HepG2 (cell line): Measurements from ENCODE around the gene SLC5A10. TPM values are rescaled to one million over a fixed set of nuclear protein-coding genes. Genes with fewer than 3 reads are reported as not detected.

Experiments
- ATAC-seq: fragments of 200-7000 bp; cut with Tn5 transposase; 3 replicates; pipeline ENCODE4 v1.9.1; 2020; ENCODE audit warnings: mild to moderate bottlenecking, moderate library complexity
- BruUV-seq: library from RNA; stranded (reverse); fragments of 400-500 nt; replicated peaks from 2 replicates; lab custom pipeline; 2021; lab: Mats Ljungman, UMichigan
- CTCF ChIA-PET: fragments of 300-600 bp; formaldehyde crosslinking; extraction: SDS; loops from one replicate; lab custom pipeline; 2021; ENCODE audit warnings: low total read pairs, inconsistent platforms, low intra/inter-chr PET ratio; lab: Yijun Ruan, JAX
- POLR2A ChIA-PET: fragments of 350-600 bp; sonication (Branson Sonifier 250); formaldehyde crosslinking; loops from one replicate; lab custom pipeline; 2020; ENCODE audit warnings: antibody characterized with exemption, inconsistent platforms; lab: Yijun Ruan, JAX
- DNase-seq: peaks from one replicate; pipeline ENCODE4 v3.0.0-alpha.2; 2015; ENCODE audit warnings: low spot score
- FAIRE-seq: peaks from 3 replicates; lab custom pipeline; 2011; peaks lifted over from hg19 to GRCh38; lab: Jason Lieb, UNC
- H2AFZ ChIP-seq: one replicate; pipeline ENCODE4 v1.6.1; 2011; ENCODE audit warnings: low read length, inconsistent platforms
- H3K27ac ChIP-seq: fragments of 300-600 bp; 3 replicates; pipeline ENCODE4 v1.8.0; 2011; ENCODE audit warnings: mixed run types, mild to moderate bottlenecking, mixed read lengths, low read length, inconsistent platforms; ENCODE audit not compliant: insufficient read depth; ENCODE audit errors: extremely low read length
- H3K27me3 ChIP-seq, 2 experiments: fragments of 200-600 bp in 1 of 2; 2 replicates in 1 of 2; 3 replicates in 1 of 2; pipeline versions ENCODE4 v1.6.0 to v1.8.0; 2011; ENCODE audit warnings: low read length in 2 of 2, mild to moderate bottlenecking in 2 of 2, moderate library complexity in 2 of 2, inconsistent platforms in 1 of 2; ENCODE audit not compliant: insufficient read depth in 2 of 2, control insufficient read depth in 1 of 2
- H3K36me3 ChIP-seq, 2 experiments: fragments of 200-600 bp in 1 of 2; replicated peaks in 1 of 2; 2 replicates in 1 of 2; 3 replicates in 1 of 2; pipeline versions ENCODE4 v1.5.1 to v1.8.0; 2011; ENCODE audit warnings: low read length in 2 of 2, inconsistent platforms in 1 of 2; ENCODE audit not compliant: insufficient read depth in 2 of 2, control insufficient read depth in 1 of 2
- H3K4me1 ChIP-seq: 2 replicates; pipeline ENCODE4 v1.5.1; 2012; ENCODE audit warnings: low read length, inconsistent platforms; ENCODE audit not compliant: insufficient read depth
- H3K4me2 ChIP-seq: 2 replicates; pipeline ENCODE4 v1.6.0; 2011; ENCODE audit warnings: low read depth, low read length, inconsistent platforms
- H3K4me3 ChIP-seq, 3 experiments: fragments of 200-600 bp in 1 of 3; sonication (generic), shearing (Covaris generic) in 1 of 3; replicated peaks in 1 of 3; 2 replicates each; pipeline ENCODE4 v1.5.1; 2011 to 2016; ENCODE audit warnings: low read length in 3 of 3, inconsistent platforms in 2 of 3, low read depth in 2 of 3, mild to moderate bottlenecking in 2 of 3, control low read depth in 1 of 3, mixed read lengths in 1 of 3; ENCODE audit not compliant: insufficient read depth in 1 of 3
- H3K79me2 ChIP-seq: one replicate; pipeline ENCODE4 v1.6.1; 2011; ENCODE audit warnings: low read length, inconsistent platforms; ENCODE audit not compliant: insufficient read depth
- H3K9ac ChIP-seq: 2 replicates; pipeline ENCODE4 v1.6.0; 2011; ENCODE audit warnings: mild to moderate bottlenecking, low read depth, low read length, inconsistent platforms; ENCODE audit not compliant: insufficient read depth
- H3K9me3 ChIP-seq: 2 replicates; pipeline ENCODE4 v1.5.1; 2012; ENCODE audit warnings: mild to moderate bottlenecking, low read length
- H4K20me1 ChIP-seq: 2 replicates; pipeline ENCODE4 v1.6.0; 2011; ENCODE audit warnings: inconsistent platforms, mild to moderate bottlenecking, low read length, moderate library complexity; ENCODE audit not compliant: insufficient read depth
- CENPT ChIP-seq: sonication (generic); formaldehyde crosslinking; IDR thresholded peaks from 2 replicates; pipeline ENCODE4 v1.8.0; 2022; ENCODE audit warnings: low read depth, mild to moderate bottlenecking, moderate library complexity, missing genetic modification reagents
- CENPX ChIP-seq: sonication (generic); formaldehyde crosslinking; IDR thresholded peaks from 2 replicates; pipeline ENCODE4 v1.9.0; 2021; ENCODE audit warnings: mild to moderate bottlenecking, missing genetic modification reagents, moderate library complexity
- NFIC ChIP-seq: IDR thresholded peaks from 2 replicates; pipeline ENCODE4 v1.6.1; 2012; ENCODE audit warnings: mild to moderate bottlenecking, low read length, inconsistent platforms
- POGZ ChIP-seq: sonication (generic); formaldehyde crosslinking; IDR thresholded peaks from 2 replicates; pipeline ENCODE4 v1.4.0; 2020; ENCODE audit warnings: mild to moderate bottlenecking, missing genetic modification reagents
- RARA ChIP-seq: IDR thresholded peaks from 2 replicates; pipeline ENCODE4 v1.6.1; 2016; ENCODE audit warnings: missing genetic modification reagents, missing compliant biosample characterization
- RBM39 ChIP-seq: fragments of 200-400 bp; formaldehyde crosslinking; IDR thresholded peaks from one replicate; pipeline ENCODE4 v1.6.1; 2018; ENCODE audit warnings: antibody characterized with exemption, mild to moderate bottlenecking, low read depth, low read length; ENCODE audit not compliant: poor library complexity, severe bottlenecking
- SAFB2 ChIP-seq: sonication (generic); formaldehyde crosslinking; IDR thresholded peaks from 2 replicates; pipeline ENCODE4 v1.5.1; 2020; ENCODE audit warnings: missing genetic modification reagents, low read depth, mild to moderate bottlenecking, borderline replicate concordance
- SSRP1 ChIP-seq: IDR thresholded peaks from 2 replicates; pipeline ENCODE4 v1.6.1; 2016; ENCODE audit warnings: control low read depth
- TEAD3 ChIP-seq: optimal IDR thresholded peaks from 2 replicates; pipeline ENCODE3; 2016; ENCODE audit warnings: borderline replicate concordance
- ZNF20 ChIP-seq: sonication (generic); formaldehyde crosslinking; IDR thresholded peaks from 2 replicates; pipeline ENCODE4 v1.4.0; 2020; ENCODE audit warnings: mild to moderate bottlenecking, moderate library complexity, missing genetic modification reagents
- ZNF367 ChIP-seq: sonication (generic); formaldehyde crosslinking; IDR thresholded peaks from 2 replicates; pipeline ENCODE4 v1.4.0; 2020; ENCODE audit warnings: missing genetic modification reagents, borderline replicate concordance
- ZNF460 ChIP-seq: sonication (generic); formaldehyde crosslinking; IDR thresholded peaks from 2 replicates; pipeline ENCODE4 v1.5.1; 2020; ENCODE audit warnings: missing genetic modification reagents, mild to moderate bottlenecking, borderline replicate concordance
- ZNF563 ChIP-seq: sonication (generic); formaldehyde crosslinking; IDR thresholded peaks from 2 replicates; pipeline ENCODE4 v1.8.0; 2022; ENCODE audit warnings: mild to moderate bottlenecking, moderate library complexity, missing genetic modification reagents
- WGBS: methylation state at CpG from one replicate; pipeline ENCODE4 v1.1.6; 2017; ENCODE audit warnings: low lambda C conversion rate; 5-methylcytosine and 5-hydroxymethylcytosine counted together
- in situ Hi-C: cut with HindIII; loops from 2 replicates; pipeline ENCODE4 v1.10.0; 2017; ENCODE audit warnings: low pct_unique_long_range_greater_than_20kb; ENCODE audit not compliant: extremely low pct_ligation_motif_present
- intact Hi-C: fragments of 100-400 bp; cut with micrococcal nuclease; formaldehyde crosslinking; loops from one replicate; pipeline ENCODE4 v1.10.0; 2022; ENCODE audit not compliant: unreplicated experiment
- polyA plus RNA-seq, 8 experiments: library from polyadenylated mRNA; depleted of rRNA in 3 of 8; stranded (reverse) in 7 of 8; unstranded in 1 of 8; fragments of >200 nt; fragmentation: Illumina TruSeq in 4 of 8; extraction: Trizol in 4 of 8; gene quantifications; 2 replicates each; pipeline versions ENCODE4 v1.2.1 to v1.2.3, GENCODE V29; 2011 to 2016; ENCODE audit warnings: low read depth in 4 of 8, missing spikeins in 1 of 8, mixed read lengths in 1 of 8; ENCODE audit not compliant: insufficient read depth in 1 of 8
- total RNA-seq, 5 experiments: library from RNA; depleted of rRNA; stranded (reverse); fragments of >200 nt; fragmentation: Illumina TruSeq; extraction: Trizol; gene quantifications; 2 replicates each; pipeline ENCODE4 v1.2.3, GENCODE V29; 2016; ENCODE audit warnings: low read depth in 1 of 5
- TF ChIP-seq, protein P1 (sequence below): sonication (generic); formaldehyde crosslinking; IDR thresholded peaks from 2 replicates; pipeline ENCODE4 v1.4.0; 2020; ENCODE audit warnings: missing genetic modification reagents
- TF ChIP-seq, protein P2 (sequence below): sonication (generic); formaldehyde crosslinking; IDR thresholded peaks from 2 replicates; pipeline ENCODE4 v1.4.0; 2020; ENCODE audit warnings: missing genetic modification reagents, borderline replicate concordance
- TF ChIP-seq, protein P3 (sequence below): sonication (generic); formaldehyde crosslinking; IDR thresholded peaks from 2 replicates; pipeline ENCODE4 v1.4.0; 2020; ENCODE audit warnings: mild to moderate bottlenecking, missing genetic modification reagents
- TF ChIP-seq, protein P4 (sequence below): sonication (generic); formaldehyde crosslinking; IDR thresholded peaks from 2 replicates; pipeline ENCODE4 v1.4.0; 2020; ENCODE audit warnings: missing genetic modification reagents; ENCODE audit errors: not compliant biosample characterization
- TF ChIP-seq, protein P5 (sequence below): sonication (generic); formaldehyde crosslinking; IDR thresholded peaks from 2 replicates; pipeline ENCODE4 v1.5.0; 2020; ENCODE audit warnings: missing genetic modification reagents, mild to moderate bottlenecking, borderline replicate concordance

SLC5A10 gene
- total and polyA plus RNA-seq, 2 of the 13 experiments (the other 11 are each of a cell fraction or from before 2014, with no cell fraction given), result 0.05 TPM; not detected in 1

DNA sequence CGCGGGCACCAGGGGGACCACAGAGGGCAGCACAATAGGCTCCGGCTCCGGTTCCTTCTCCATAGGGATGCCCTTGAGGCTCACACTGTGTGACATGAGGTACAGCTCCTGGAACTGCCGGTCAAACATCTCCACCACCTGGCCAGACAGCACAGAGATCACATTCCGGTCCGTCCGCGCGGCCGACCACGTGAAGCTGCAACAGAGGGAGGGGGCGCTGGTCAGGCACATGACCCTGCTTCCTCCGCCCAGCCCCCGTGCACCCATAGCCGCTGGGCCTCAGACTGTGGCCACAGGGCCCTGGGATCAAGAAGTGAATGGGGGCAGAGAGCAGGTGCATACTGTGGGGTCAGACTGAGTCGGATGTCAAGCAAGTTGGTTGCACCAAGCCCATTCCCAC lies 26.7 kb downstream of the SLC5A10 start:
- DNase-seq (no peak), FAIRE-seq (no peak), ATAC-seq (no peak)
- POLR2A ChIA-PET, result interaction anchor here (1.5 kb wide), 1 partner anchor 11 kb away, joined by 4 read pairs; no protein-coding TSS in a partner anchor
- CTCF ChIA-PET, result no interaction called here
- Histone ChIP-seq H3K4me1 (peaks cover 51% of the 10 kb centered on the region), H3K27ac (no peak overlapping the region), H3K4me2 (no peak overlapping the region), H4K20me1 (no peaks in the 10 kb centered on the region), H3K4me3 (no peak overlapping the region), H3K9me3 (no peaks in the 10 kb centered on the region), H3K9ac (no peak overlapping the region), H3K36me3 (peaks cover 28 to 64% of the 10 kb centered on the region in 2 experiments; a peak in 4 of 5 replicates), H3K79me2 (no peaks in the 10 kb centered on the region), H3K27me3 (no peaks in the 10 kb centered on the region), H2AFZ (no peak overlapping the region)
- in situ Hi-C loops, result no loop called here
- intact Hi-C loops, result no loop called here
- no TSS peak for BruUV-seq
- WGBS, result 75% methylated on average over 9 of the region's 17 CpGs
- TF ChIP-seq, protein P1, sequence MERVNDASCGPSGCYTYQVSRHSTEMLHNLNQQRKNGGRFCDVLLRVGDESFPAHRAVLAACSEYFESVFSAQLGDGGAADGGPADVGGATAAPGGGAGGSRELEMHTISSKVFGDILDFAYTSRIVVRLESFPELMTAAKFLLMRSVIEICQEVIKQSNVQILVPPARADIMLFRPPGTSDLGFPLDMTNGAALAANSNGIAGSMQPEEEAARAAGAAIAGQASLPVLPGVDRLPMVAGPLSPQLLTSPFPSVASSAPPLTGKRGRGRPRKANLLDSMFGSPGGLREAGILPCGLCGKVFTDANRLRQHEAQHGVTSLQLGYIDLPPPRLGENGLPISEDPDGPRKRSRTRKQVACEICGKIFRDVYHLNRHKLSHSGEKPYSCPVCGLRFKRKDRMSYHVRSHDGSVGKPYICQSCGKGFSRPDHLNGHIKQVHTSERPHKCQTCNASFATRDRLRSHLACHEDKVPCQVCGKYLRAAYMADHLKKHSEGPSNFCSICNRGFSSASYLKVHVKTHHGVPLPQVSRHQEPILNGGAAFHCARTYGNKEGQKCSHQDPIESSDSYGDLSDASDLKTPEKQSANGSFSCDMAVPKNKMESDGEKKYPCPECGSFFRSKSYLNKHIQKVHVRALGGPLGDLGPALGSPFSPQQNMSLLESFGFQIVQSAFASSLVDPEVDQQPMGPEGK (CRISPR knock-in tag), result peak; percentile 56; the same call in 1 of the 2 replicates
- TF ChIP-seq TEAD3, result peak; percentile 52
- TF ChIP-seq POGZ (CRISPR knock-in tag), result no peak
- no peak for TF ChIP-seq CENPX (CRISPR knock-in tag)
- no peak for TF ChIP-seq ZNF460 (CRISPR knock-in tag)
- TF ChIP-seq ZNF20, result no peak
- 0 out of 2 replicates have a peak, but pooled peaks have one; percentile 35 for TF ChIP-seq ZNF563 (CRISPR knock-in tag)
- TF ChIP-seq, protein P2, sequence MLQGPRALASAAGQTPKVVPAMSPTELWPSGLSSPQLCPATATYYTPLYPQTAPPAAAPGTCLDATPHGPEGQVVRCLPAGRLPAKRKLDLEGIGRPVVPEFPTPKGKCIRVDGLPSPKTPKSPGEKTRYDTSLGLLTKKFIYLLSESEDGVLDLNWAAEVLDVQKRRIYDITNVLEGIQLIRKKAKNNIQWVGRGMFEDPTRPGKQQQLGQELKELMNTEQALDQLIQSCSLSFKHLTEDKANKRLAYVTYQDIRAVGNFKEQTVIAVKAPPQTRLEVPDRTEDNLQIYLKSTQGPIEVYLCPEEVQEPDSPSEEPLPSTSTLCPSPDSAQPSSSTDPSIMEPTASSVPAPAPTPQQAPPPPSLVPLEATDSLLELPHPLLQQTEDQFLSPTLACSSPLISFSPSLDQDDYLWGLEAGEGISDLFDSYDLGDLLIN, result no peak
- TF ChIP-seq CENPT (CRISPR knock-in tag), result no peak
- no peak for TF ChIP-seq ZNF367
- TF ChIP-seq SAFB2, result no peak
- no peak for TF ChIP-seq SSRP1
- TF ChIP-seq NFIC, result no peak
- TF ChIP-seq RARA, result peak; percentile 20; the same call in 1 of the 2 replicates
- TF ChIP-seq RBM39, result no peak
- TF ChIP-seq, protein P3, sequence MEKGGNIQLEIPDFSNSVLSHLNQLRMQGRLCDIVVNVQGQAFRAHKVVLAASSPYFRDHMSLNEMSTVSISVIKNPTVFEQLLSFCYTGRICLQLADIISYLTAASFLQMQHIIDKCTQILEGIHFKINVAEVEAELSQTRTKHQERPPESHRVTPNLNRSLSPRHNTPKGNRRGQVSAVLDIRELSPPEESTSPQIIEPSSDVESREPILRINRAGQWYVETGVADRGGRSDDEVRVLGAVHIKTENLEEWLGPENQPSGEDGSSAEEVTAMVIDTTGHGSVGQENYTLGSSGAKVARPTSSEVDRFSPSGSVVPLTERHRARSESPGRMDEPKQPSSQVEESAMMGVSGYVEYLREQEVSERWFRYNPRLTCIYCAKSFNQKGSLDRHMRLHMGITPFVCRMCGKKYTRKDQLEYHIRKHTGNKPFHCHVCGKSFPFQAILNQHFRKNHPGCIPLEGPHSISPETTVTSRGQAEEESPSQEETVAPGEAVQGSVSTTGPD (CRISPR knock-in tag), result no peak
- TF ChIP-seq, protein P4, sequence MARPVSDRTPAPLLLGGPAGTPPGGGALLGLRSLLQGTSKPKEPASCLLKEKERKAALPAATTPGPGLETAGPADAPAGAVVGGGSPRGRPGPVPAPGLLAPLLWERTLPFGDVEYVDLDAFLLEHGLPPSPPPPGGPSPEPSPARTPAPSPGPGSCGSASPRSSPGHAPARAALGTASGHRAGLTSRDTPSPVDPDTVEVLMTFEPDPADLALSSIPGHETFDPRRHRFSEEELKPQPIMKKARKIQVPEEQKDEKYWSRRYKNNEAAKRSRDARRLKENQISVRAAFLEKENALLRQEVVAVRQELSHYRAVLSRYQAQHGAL (CRISPR knock-in tag), result no peak
- TF ChIP-seq, protein P5, sequence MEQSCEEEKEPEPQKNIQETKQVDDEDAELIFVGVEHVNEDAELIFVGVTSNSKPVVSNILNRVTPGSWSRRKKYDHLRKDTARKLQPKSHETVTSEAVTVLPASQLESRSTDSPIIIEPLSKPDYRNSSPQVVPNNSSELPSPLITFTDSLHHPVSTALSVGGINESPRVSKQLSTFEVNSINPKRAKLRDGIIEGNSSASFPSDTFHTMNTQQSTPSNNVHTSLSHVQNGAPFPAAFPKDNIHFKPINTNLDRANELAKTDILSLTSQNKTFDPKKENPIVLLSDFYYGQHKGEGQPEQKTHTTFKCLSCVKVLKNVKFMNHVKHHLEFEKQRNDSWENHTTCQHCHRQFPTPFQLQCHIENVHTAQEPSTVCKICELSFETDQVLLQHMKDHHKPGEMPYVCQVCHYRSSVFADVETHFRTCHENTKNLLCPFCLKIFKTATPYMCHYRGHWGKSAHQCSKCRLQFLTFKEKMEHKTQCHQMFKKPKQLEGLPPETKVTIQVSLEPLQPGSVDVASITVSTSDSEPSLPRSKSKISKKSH (CRISPR knock-in tag), result no peak
